ENCODE measurements around the gene FLRT3.
A peak's percentile ranks its signal among the peaks of the same experiment; 100 is the strongest.

The FLRT3 gene

GRCh38 chr20:14355791-14356190 lies 18.4 kb upstream of the FLRT3 start:
- Histone ChIP-seq H3K4me1 (ENCODE audit: control insufficient read depth, insufficient read depth, low read length, unreplicated experiment) (no peaks in the 10 kb centered on the region), H3K79me2 (ENCODE audit: control insufficient read depth, insufficient read depth, low read length, unreplicated experiment) (no peaks in the 10 kb centered on the region), H3K4me3 (ENCODE audit: low read depth, low read length) (no peak overlapping the region), H2AFZ (ENCODE audit: low read length, unreplicated experiment) (no peak overlapping the region), H3K27ac (ENCODE audit: low read depth, low read length) (no peak overlapping the region), H3K27me3 (ENCODE audit: insufficient read depth, low read length) (no peaks in the 10 kb centered on the region), H3K36me3 (ENCODE audit: insufficient read depth, low read length) (no peaks in the 10 kb centered on the region)

- Histone ChIP-seq H3K4me1 (ENCODE audit: control insufficient read depth, insufficient read depth, low read length, unreplicated experiment) (no peaks in the 10 kb centered on the region), H3K27ac (ENCODE audit: low read depth, low read length) (no peak overlapping the region), H3K27me3 (ENCODE audit: insufficient read depth, low read length) (no peaks in the 10 kb centered on the region), H2AFZ (ENCODE audit: low read length, unreplicated experiment) (no peak overlapping the region), H3K79me2 (ENCODE audit: control insufficient read depth, insufficient read depth, low read length, unreplicated experiment) (no peaks in the 10 kb centered on the region), H3K4me3 (ENCODE audit: low read depth, low read length) (no peak overlapping the region), H3K36me3 (ENCODE audit: insufficient read depth, low read length) (no peaks in the 10 kb centered on the region)
Observed at GRCh38 chr20:14344746-14345145, 7.3 kb upstream of the FLRT3 start.

- Histone ChIP-seq H3K4me3 (ENCODE audit: low read depth, low read length) (no peak overlapping the region), H2AFZ (ENCODE audit: low read length, unreplicated experiment) (no peak overlapping the region), H3K4me1 (ENCODE audit: control insufficient read depth, insufficient read depth, low read length, unreplicated experiment) (no peaks in the 10 kb centered on the region), H3K79me2 (ENCODE audit: control insufficient read depth, insufficient read depth, low read length, unreplicated experiment) (no peaks in the 10 kb centered on the region), H3K27me3 (ENCODE audit: insufficient read depth, low read length) (no peaks in the 10 kb centered on the region), H3K36me3 (ENCODE audit: insufficient read depth, low read length) (no peaks in the 10 kb centered on the region), H3K27ac (ENCODE audit: low read depth, low read length) (no peak overlapping the region)
Observed at GRCh38 chr20:14343491-14344065, 6.2 kb upstream of the FLRT3 start.

GRCh38 chr20:14342918-14343317 lies 5.5 kb upstream of the FLRT3 start:
- no peaks in the 10 kb centered on the region for H3K4me1 ChIP-seq (ENCODE audit: control insufficient read depth, insufficient read depth, low read length, unreplicated experiment)
- H3K79me2 ChIP-seq (ENCODE audit: control insufficient read depth, insufficient read depth, low read length, unreplicated experiment) = no peaks in the 10 kb centered on the region
- H3K36me3 ChIP-seq (ENCODE audit: insufficient read depth, low read length) = no peaks in the 10 kb centered on the region
- H3K27me3 ChIP-seq (ENCODE audit: insufficient read depth, low read length) = no peaks in the 10 kb centered on the region
- no peak overlapping the region for H2AFZ ChIP-seq (ENCODE audit: low read length, unreplicated experiment)
- H3K27ac ChIP-seq (ENCODE audit: low read depth, low read length) = no peak overlapping the region
- no peak overlapping the region for H3K4me3 ChIP-seq (ENCODE audit: low read depth, low read length)

GRCh38 chr20:14341801-14342200 lies 4.4 kb upstream of the FLRT3 start:
- Histone ChIP-seq H3K27ac (ENCODE audit: low read depth, low read length) (no peak overlapping the region), H3K4me1 (ENCODE audit: control insufficient read depth, insufficient read depth, low read length, unreplicated experiment) (peaks cover under 1% of the 10 kb centered on the region), H3K27me3 (ENCODE audit: insufficient read depth, low read length) (no peaks in the 10 kb centered on the region), H3K4me3 (ENCODE audit: low read depth, low read length) (no peak overlapping the region), H2AFZ (ENCODE audit: low read length, unreplicated experiment) (no peak overlapping the region), H3K36me3 (ENCODE audit: insufficient read depth, low read length) (no peaks in the 10 kb centered on the region), H3K79me2 (ENCODE audit: control insufficient read depth, insufficient read depth, low read length, unreplicated experiment) (no peaks in the 10 kb centered on the region)

- peak overlapping the region; percentile 65 for H2AFZ ChIP-seq (ENCODE audit: low read length, unreplicated experiment)
- H3K27ac ChIP-seq (ENCODE audit: low read depth, low read length) = peak overlapping the region; percentile 11; the same call in 1 of the 2 replicates
- peak overlapping the region; percentile 78 for H3K4me3 ChIP-seq (ENCODE audit: low read depth, low read length)
- H3K79me2 ChIP-seq (ENCODE audit: control insufficient read depth, insufficient read depth, low read length, unreplicated experiment) = no peaks in the 10 kb centered on the region
- peaks cover 5% of the 10 kb centered on the region for H3K4me1 ChIP-seq (ENCODE audit: control insufficient read depth, insufficient read depth, low read length, unreplicated experiment)
- H3K27me3 ChIP-seq (ENCODE audit: insufficient read depth, low read length) = no peaks in the 10 kb centered on the region
- no peaks in the 10 kb centered on the region for H3K36me3 ChIP-seq (ENCODE audit: insufficient read depth, low read length)
Observed at GRCh38 chr20:14336686-14337085, 726 bp downstream of the FLRT3 start.

GRCh38 chr20:14335052-14335451 lies 2.4 kb downstream of the FLRT3 start:
- Histone ChIP-seq H3K27ac (ENCODE audit: low read depth, low read length) (no peak overlapping the region), H3K36me3 (ENCODE audit: insufficient read depth, low read length) (no peaks in the 10 kb centered on the region), H3K4me1 (ENCODE audit: control insufficient read depth, insufficient read depth, low read length, unreplicated experiment) (peaks cover 5% of the 10 kb centered on the region), H3K4me3 (ENCODE audit: low read depth, low read length) (0 out of 2 replicates have a peak overlapping the region, but pooled peaks have one; percentile 15), H3K27me3 (ENCODE audit: insufficient read depth, low read length) (no peaks in the 10 kb centered on the region), H2AFZ (ENCODE audit: low read length, unreplicated experiment) (no peak overlapping the region), H3K79me2 (ENCODE audit: control insufficient read depth, insufficient read depth, low read length, unreplicated experiment) (no peaks in the 10 kb centered on the region)

GRCh38 chr20:14334306-14334930 lies 3.0 kb downstream of the FLRT3 start:
- Histone ChIP-seq H2AFZ (ENCODE audit: low read length, unreplicated experiment) (no peak overlapping the region), H3K4me1 (ENCODE audit: control insufficient read depth, insufficient read depth, low read length, unreplicated experiment) (peaks cover 5% of the 10 kb centered on the region), H3K27ac (ENCODE audit: low read depth, low read length) (no peak overlapping the region), H3K4me3 (ENCODE audit: low read depth, low read length) (no peak overlapping the region), H3K79me2 (ENCODE audit: control insufficient read depth, insufficient read depth, low read length, unreplicated experiment) (no peaks in the 10 kb centered on the region), H3K36me3 (ENCODE audit: insufficient read depth, low read length) (no peaks in the 10 kb centered on the region), H3K27me3 (ENCODE audit: insufficient read depth, low read length) (no peaks in the 10 kb centered on the region)

GRCh38 chr20:14333721-14334120 lies 3.7 kb downstream of the FLRT3 start:
- peaks cover 5% of the 10 kb centered on the region for H3K4me1 ChIP-seq (ENCODE audit: control insufficient read depth, insufficient read depth, low read length, unreplicated experiment)
- H3K4me3 ChIP-seq (ENCODE audit: low read depth, low read length) = no peak overlapping the region
- H3K79me2 ChIP-seq (ENCODE audit: control insufficient read depth, insufficient read depth, low read length, unreplicated experiment) = no peaks in the 10 kb centered on the region
- no peaks in the 10 kb centered on the region for H3K27me3 ChIP-seq (ENCODE audit: insufficient read depth, low read length)
- H3K27ac ChIP-seq (ENCODE audit: low read depth, low read length) = no peak overlapping the region
- H3K36me3 ChIP-seq (ENCODE audit: insufficient read depth, low read length) = no peaks in the 10 kb centered on the region
- H2AFZ ChIP-seq (ENCODE audit: low read length, unreplicated experiment) = no peak overlapping the region

- Histone ChIP-seq H3K79me2 (ENCODE audit: control insufficient read depth, insufficient read depth, low read length, unreplicated experiment) (no peaks in the 10 kb centered on the region), H3K27ac (ENCODE audit: low read depth, low read length) (no peak overlapping the region), H3K4me3 (ENCODE audit: low read depth, low read length) (no peak overlapping the region), H3K36me3 (ENCODE audit: insufficient read depth, low read length) (no peaks in the 10 kb centered on the region), H3K27me3 (ENCODE audit: insufficient read depth, low read length) (no peaks in the 10 kb centered on the region), H2AFZ (ENCODE audit: low read length, unreplicated experiment) (no peak overlapping the region), H3K4me1 (ENCODE audit: control insufficient read depth, insufficient read depth, low read length, unreplicated experiment) (peaks cover 5% of the 10 kb centered on the region)
Observed at GRCh38 chr20:14332866-14333265, 4.5 kb downstream of the FLRT3 start.

GRCh38 chr20:14331646-14332045 lies 5.8 kb downstream of the FLRT3 start:
- no peaks in the 10 kb centered on the region for H3K27me3 ChIP-seq (ENCODE audit: insufficient read depth, low read length)
- H3K27ac ChIP-seq (ENCODE audit: low read depth, low read length) = no peak overlapping the region
- H3K4me3 ChIP-seq (ENCODE audit: low read depth, low read length) = no peak overlapping the region
- H3K79me2 ChIP-seq (ENCODE audit: control insufficient read depth, insufficient read depth, low read length, unreplicated experiment) = no peaks in the 10 kb centered on the region
- peaks cover 3% of the 10 kb centered on the region for H3K4me1 ChIP-seq (ENCODE audit: control insufficient read depth, insufficient read depth, low read length, unreplicated experiment)
- no peaks in the 10 kb centered on the region for H3K36me3 ChIP-seq (ENCODE audit: insufficient read depth, low read length)
- no peak overlapping the region for H2AFZ ChIP-seq (ENCODE audit: low read length, unreplicated experiment)
